A204.1 (cell line): ENCODE measurements around the gene COL5A1.

Experiments
- FAIRE-seq: peaks from 2 replicates; lab custom pipeline; 2012; peaks lifted over from hg19 to GRCh38; lab: Jason Lieb, UNC

Gene COL5A1

GRCh38 chr9:134748591-134748990 is 107.0 kb downstream of the COL5A1 start:
- no peak for FAIRE-seq

DNA sequence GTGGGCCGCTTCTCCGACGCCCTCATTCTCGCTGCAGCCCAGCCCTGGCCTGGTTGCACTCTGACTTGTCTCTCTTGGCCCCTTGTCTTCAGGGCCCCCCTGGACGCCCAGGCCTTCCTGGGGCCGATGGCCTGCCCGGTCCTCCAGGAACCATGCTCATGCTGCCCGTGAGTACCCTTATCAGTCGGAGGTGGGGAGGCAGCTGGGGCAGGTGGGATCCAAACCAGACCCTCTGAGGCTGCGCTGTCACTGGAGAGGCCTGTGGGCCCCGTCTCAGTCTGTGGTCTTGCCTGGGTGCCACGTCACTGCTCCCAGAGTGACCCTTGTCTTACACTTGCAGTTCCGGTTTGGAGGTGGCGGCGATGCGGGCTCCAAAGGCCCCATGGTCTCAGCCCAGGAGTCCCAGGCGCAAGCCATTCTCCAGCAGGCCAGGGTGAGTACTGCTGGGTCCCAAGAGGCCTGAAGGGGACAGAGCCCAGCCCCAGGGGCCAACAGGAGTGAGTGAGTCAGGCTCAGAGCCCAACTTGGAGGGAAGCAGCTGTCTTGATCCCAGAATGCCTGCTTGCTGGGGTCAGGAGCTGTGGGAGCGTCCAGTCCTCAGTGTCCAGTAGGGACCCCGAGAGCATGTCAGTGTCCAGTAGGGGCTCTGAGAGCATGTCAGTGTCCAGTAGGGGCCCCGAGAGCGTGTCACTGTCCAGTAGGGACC is 109.0 kb downstream of the COL5A1 start:
- no peak for FAIRE-seq

DNA sequence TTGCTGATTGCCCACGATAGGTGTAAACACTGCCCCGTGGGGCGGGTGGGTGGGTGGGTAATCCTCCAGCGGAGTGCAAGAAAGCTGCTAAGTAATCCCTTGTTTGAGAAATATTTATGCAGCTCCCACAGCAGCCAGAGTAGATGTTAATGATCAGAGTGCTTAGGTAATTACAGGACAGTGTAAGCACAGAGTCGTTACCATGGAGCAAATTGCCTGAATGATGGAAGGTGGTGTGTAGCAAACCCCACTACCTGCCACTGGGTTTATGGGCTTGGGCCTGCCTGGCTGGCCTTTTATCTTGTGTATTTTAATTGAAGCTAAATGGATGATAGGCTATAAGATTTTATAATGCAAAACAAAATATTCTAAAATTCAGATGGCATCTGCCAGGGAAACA is 110.0 kb downstream of the COL5A1 start:
- no peak for FAIRE-seq

- no peak for FAIRE-seq
These were observed 111.0 kb downstream of the COL5A1 start for GRCh38 chr9:134752471-134753168.

DNA sequence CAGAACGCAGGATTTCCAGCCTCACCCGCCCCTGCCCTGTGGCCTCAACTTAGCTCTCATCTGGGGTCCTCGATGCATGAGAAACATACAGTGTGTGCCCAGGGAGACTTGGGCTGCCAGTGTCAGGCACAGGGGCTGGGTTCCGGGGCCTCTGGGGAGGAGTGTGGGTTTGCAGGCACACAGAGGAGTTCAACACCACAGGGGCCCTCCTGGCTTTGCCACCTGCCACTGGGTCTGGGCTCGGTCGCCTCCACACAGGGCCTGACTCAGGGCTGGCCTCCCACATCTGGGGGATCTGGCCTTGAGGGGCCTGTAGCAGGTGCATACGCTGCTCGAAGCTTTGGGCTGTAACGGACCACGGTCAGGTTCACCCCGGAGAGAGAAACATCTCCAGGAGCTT is 111.6 kb downstream of the COL5A1 start:
- no peak for FAIRE-seq

GRCh38 chr9:134755221-134755907 is 113.8 kb downstream of the COL5A1 start:
- FAIRE-seq: no peak

- FAIRE-seq: no peak
These were observed 114.5 kb downstream of the COL5A1 start for GRCh38 chr9:134756098-134756497.

- FAIRE-seq: no peak
These were observed 115.8 kb downstream of the COL5A1 start for GRCh38 chr9:134757216-134757975.

DNA sequence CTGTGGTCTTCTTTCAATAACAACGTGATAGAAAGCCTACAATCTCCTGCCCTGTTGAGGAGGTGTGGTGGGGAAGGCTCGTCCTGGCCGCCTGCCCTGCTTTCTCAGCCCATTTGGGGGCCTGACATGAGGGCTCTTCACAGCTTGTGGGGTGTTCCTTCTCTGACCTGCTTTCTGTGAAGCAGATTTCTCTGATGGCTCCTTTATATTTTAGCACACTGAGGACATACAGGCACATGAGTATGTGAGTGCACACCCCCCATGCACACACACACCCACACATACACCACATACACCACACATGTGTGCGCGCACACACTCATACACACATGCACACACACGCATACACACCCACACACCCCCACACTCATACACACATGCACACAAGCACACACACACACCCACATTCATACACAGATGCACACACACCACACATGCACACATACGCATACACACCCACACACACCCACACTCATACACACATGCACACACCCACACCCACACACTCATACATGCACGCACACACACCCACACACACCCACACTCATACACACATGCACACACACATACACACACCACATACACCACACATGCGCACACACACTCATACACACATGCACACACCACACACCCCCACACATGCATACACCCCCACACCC is 117.5 kb downstream of the COL5A1 start:
- no peak for FAIRE-seq

GRCh38 chr9:134759913-134760312 is 118.3 kb downstream of the COL5A1 start:
- no peak for FAIRE-seq

DNA sequence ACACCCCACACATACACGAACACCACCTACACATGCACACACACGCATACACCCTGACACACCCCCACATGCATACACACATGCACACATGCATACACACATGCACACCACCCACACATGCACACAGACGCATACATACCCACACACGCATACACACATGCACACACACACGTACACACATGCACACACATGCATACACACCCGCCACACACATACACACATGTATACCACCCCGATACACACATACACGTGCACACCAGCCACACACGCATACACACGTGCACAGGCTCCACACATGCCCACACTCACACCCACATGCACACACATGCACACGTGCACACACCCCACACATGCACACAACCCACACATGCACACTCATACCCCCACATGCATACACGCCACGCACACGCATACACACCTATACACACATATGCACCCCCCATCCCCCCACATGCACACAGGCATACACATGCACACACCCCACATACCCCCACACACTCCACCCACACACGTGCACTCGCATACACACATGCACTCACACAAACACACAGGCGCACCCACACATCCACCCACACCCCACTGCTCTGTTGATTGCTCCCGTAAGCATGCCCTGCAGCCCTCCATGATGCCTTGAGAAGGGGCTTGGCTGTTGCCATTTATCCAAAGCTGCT is 119.3 kb downstream of the COL5A1 start:
- FAIRE-seq: no peak

- no peak for FAIRE-seq
These were observed 123.1 kb downstream of the COL5A1 start for GRCh38 chr9:134764473-134765269.

- no peak for FAIRE-seq
These were observed 124.2 kb downstream of the COL5A1 start for GRCh38 chr9:134765785-134766184.

- FAIRE-seq: no peak
These were observed 125.0 kb downstream of the COL5A1 start for GRCh38 chr9:134766587-134766986.

DNA sequence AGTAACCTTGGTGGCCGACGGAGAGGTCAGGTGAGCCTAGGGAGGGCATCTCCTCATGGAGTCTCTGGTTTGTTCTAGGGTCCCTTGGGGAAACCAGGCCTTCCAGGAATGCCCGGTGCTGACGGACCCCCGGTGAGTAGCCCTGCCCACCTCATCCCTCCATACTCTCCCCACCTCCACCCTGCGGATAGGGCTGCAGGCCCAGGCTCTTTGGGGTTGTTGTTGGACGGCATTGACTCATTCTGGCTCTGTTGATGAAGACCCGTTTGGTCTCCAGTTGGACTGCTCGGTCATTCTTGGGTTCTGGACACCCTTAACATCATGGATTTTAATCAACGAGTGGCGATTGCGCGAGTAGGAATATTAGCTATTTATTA is 126.7 kb downstream of the COL5A1 start:
- no peak for FAIRE-seq

DNA sequence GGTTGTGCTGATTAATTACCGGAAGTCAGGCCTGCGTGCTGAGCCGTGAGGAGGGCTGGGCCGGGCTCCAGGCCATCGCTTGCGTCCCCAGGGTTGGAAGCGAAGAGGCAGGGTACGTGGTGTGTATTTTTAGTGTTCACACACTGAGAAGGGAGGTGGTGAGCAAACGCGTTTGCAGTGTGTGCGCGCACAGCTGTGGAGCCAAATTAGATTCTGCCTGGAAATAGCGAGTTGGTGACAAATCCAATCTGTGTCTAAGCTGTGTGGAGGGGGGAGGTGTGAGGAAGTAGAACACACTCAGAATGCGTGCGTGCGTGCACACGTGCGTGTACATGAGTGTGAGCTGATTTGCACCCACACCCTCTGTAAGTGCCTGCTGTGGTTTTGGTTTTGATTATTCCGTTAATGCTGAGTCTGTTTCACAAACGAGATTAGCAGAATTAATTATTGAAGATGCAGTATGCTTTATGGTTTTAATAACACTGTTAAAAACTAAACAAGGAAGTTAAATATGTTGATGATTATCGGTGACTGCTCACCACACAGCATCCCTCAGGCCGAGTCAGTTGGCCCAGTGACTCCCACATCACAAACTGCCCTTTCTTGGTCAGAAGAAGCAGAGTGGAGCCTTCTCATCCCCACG is 127.2 kb downstream of the COL5A1 start:
- no peak for FAIRE-seq

- FAIRE-seq: no peak
These were observed 129.7 kb downstream of the COL5A1 start for GRCh38 chr9:134770972-134771971.

DNA sequence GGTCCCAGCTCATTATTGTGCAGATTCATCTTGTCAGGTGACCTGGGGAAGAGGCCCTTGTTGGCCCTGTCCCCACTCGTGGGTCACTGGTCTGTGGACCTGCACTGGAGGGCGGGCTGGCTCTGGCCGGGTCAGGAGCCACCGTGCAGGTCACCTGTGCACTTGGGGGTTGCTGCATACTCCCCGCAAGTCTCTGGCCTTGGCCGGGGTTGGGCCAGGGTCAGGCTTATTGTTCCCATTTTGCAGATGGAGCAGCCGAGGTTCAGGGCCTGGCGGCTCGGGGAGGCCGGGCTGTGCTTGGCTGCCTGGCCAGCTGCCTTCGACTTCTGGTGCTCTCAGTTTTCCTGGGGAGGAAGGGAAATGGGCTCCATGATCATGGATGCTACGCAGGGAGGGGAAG is 130.7 kb downstream of the COL5A1 start:
- no peak for FAIRE-seq

GRCh38 chr9:134773842-134774241 is 132.2 kb downstream of the COL5A1 start:
- no peak for FAIRE-seq
